HEK293T (cell line): ENCODE results near the gene CDK17.

Source experiments
- CTCF ChIA-PET: fragments of 350-600 bp; formaldehyde crosslinking; extraction: SDS; loops from one replicate; lab custom pipeline; 2021; ENCODE audit warnings: antibody characterized with exemption, inconsistent platforms; lab: Yijun Ruan, JAX
- POLR2A ChIA-PET: fragments of 350-600 bp; formaldehyde crosslinking; extraction: SDS; loops from one replicate; lab custom pipeline; 2020; ENCODE audit warnings: antibody characterized with exemption, inconsistent platforms; lab: Yijun Ruan, JAX
- DNase-seq: peaks from one replicate; pipeline ENCODE4 v3.0.0; 2012; ENCODE audit warnings: mixed read lengths; ENCODE audit errors: extremely low spot score
- ARNT ChIP-seq: fragments of 450-650 bp; IDR thresholded peaks from 2 replicates; pipeline ENCODE4 v1.6.1; 2017; ENCODE audit warnings: mild to moderate bottlenecking
- BHLHE40 ChIP-seq: fragments of 450-650 bp; IDR thresholded peaks from 2 replicates; pipeline ENCODE4 v1.6.1; 2016; ENCODE audit warnings: mild to moderate bottlenecking, moderate library complexity, borderline replicate concordance
- CTBP1 ChIP-seq: fragments of 450-650 bp; IDR thresholded peaks from 2 replicates; pipeline ENCODE4 v1.6.1; 2016; ENCODE audit warnings: borderline replicate concordance
- ELF4 ChIP-seq: fragments of 450-650 bp; IDR thresholded peaks from 2 replicates; pipeline ENCODE4 v1.6.1; 2017; ENCODE audit warnings: antibody characterized with exemption
- FOXA1 ChIP-seq: fragments of 450-650 bp; IDR thresholded peaks from 2 replicates; pipeline ENCODE4 v1.6.1; 2016; ENCODE audit warnings: mild to moderate bottlenecking
- FOXK2 ChIP-seq: fragments of 450-650 bp; IDR thresholded peaks from 2 replicates; pipeline ENCODE4 v1.6.1; 2016; ENCODE audit warnings: mild to moderate bottlenecking
- FOXM1 ChIP-seq: fragments of 450-650 bp; IDR thresholded peaks from 2 replicates; pipeline ENCODE4 v1.6.1; 2017; ENCODE audit warnings: mild to moderate bottlenecking, borderline replicate concordance
- HDGF ChIP-seq: fragments of 450-650 bp; IDR thresholded peaks from 2 replicates; pipeline ENCODE4 v1.6.1; 2017; ENCODE audit warnings: antibody characterized with exemption, borderline replicate concordance
- L3MBTL2 ChIP-seq: fragments of 450-650 bp; conservative IDR thresholded peaks from 2 replicates; pipeline ENCODE4 v1.6.1; 2016; ENCODE audit warnings: mild to moderate bottlenecking
- LEF1 ChIP-seq: fragments of 450-650 bp; IDR thresholded peaks from 2 replicates; pipeline ENCODE4 v1.6.1; 2017; ENCODE audit warnings: mild to moderate bottlenecking, borderline replicate concordance
- NFRKB ChIP-seq: fragments of 450-650 bp; IDR thresholded peaks from 2 replicates; pipeline ENCODE4 v1.6.1; 2016; ENCODE audit warnings: mild to moderate bottlenecking, moderate library complexity
- PKNOX1 ChIP-seq: fragments of 450-650 bp; IDR thresholded peaks from 2 replicates; pipeline ENCODE4 v1.6.1; 2016
- SP1 ChIP-seq: fragments of 450-650 bp; IDR thresholded peaks from 2 replicates; pipeline ENCODE4 v1.6.1; 2017
- SUZ12 ChIP-seq: fragments of 450-650 bp; IDR thresholded peaks from 2 replicates; pipeline ENCODE4 v1.6.1; 2016; ENCODE audit warnings: mild to moderate bottlenecking
- TARDBP ChIP-seq: fragments of 450-650 bp; IDR thresholded peaks from 2 replicates; pipeline ENCODE4 v1.6.1; 2016
- ZNF384 ChIP-seq: fragments of 450-650 bp; IDR thresholded peaks from 2 replicates; pipeline ENCODE4 v1.6.1; 2016

The CDK17 gene

DNA sequence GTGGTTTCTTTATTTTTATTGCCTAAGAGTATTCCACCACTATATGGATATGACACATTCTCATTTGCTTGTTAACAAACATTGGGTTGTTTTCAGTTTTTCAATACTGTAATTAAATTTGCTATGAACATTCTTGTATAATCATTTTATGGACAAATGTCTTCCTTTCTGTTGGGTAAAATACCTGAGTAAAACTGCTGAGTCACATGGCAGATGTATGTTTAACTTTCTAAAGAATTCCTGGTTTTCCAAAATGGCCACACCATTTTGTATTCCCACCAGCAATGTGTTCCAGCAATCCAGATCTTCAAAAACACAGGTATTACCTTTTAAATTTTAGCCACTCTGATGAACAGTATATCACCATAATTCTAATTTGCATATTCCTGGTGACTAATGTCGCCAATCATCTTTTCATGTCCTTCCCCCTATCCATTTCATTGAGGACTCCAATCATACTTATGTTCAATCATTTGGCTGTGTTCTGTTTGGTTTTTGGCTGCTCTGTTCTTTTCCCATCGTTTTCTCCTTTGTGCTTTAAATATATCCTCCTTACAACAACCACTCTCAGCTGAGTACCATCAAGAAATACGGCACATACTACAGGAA is 36.0 kb downstream of the CDK17 start:
- POLR2A ChIA-PET = no interaction called here
- TF ChIP-seq FOXM1 (no peak), ARNT (no peak), SP1 (no peak), LEF1 (no peak), SUZ12 (no peak), ZNF384 (no peak), L3MBTL2 (no peak), NFRKB (no peak), HDGF (no peak), ELF4 (no peak), FOXA1 (no peak), TARDBP (no peak), FOXK2 (no peak), CTBP1 (no peak), PKNOX1 (no peak), BHLHE40 (no peak)
- CTCF ChIA-PET = no interaction called here

DNA sequence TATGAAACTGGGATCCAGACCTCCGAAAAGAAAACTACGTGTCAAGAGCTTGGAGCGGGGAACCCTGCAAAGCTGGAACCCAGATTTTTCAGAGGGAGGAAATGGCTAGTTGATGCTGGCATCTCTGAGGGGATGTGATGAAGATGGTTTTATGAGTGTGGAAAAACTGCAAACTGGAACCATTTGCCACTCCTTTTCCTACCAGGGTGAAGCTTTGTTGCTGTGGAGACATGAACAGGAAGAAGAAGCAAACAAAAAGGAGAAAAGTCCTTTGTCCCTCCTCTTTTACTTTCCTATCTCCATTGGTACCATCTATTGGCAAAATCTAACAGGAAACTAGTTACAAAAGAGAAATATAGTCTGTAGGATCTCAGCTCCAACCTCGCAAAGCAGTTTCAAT is 39.2 kb downstream of the CDK17 start:
- no peak for DNase-seq
- ChIA-PET POLR2A (interaction anchor here (1.2 kb wide), 1 partner anchor 39 kb away, joined by 3 read pairs; the partner anchor contains the start of gene CDK17), CTCF (no interaction called here)
- TF ChIP-seq FOXA1 (no peak), ARNT (no peak), HDGF (no peak), ELF4 (no peak), SUZ12 (no peak), NFRKB (no peak), FOXM1 (no peak), L3MBTL2 (no peak), PKNOX1 (no peak), ZNF384 (no peak), BHLHE40 (no peak), FOXK2 (no peak), TARDBP (no peak), LEF1 (no peak), CTBP1 (no peak)

More for the DNA sequence above, 36.0 kb downstream of the CDK17 start:
- DNase-seq = no peak

GRCh38 chr12:96360550-96360949 is 39.7 kb downstream of the CDK17 start:
- CTCF ChIA-PET = no interaction called here
- no peak for DNase-seq
- TF ChIP-seq PKNOX1 (no peak), HDGF (no peak), SP1 (no peak), FOXA1 (no peak), SUZ12 (no peak), BHLHE40 (no peak), ARNT (no peak), FOXK2 (no peak), LEF1 (no peak), NFRKB (no peak), FOXM1 (no peak), ELF4 (no peak), TARDBP (no peak), CTBP1 (no peak), ZNF384 (no peak), L3MBTL2 (no peak)
- POLR2A ChIA-PET = interaction anchor here (1.2 kb wide), 1 partner anchor 40 kb away, joined by 3 read pairs; the partner anchor contains the start of gene CDK17

DNA sequence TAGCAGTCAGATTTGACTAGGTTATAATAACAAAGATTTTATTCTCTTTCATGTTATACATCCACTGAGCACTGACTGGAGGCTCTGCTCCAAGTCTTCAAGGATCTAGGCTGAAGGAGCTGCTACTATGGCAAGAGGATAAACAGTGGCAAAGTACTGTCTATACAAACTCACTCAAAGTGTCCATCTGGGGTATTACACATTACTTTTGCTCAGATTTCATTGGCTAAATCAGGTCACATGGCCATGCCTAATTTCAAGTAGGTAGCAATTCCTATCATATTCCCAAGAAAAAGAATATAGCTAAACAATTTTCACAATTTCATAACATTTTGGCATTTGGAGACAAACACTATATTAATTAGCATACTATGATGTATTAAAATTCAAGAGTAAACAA is 40.9 kb downstream of the CDK17 start:
- POLR2A ChIA-PET = no interaction called here
- peak; percentile 19 for DNase-seq
- TF ChIP-seq FOXK2 (no peak), LEF1 (no peak), ELF4 (no peak), BHLHE40 (no peak), CTBP1 (no peak), SP1 (no peak), ARNT (no peak)
- CTCF ChIA-PET = no interaction called here

DNA sequence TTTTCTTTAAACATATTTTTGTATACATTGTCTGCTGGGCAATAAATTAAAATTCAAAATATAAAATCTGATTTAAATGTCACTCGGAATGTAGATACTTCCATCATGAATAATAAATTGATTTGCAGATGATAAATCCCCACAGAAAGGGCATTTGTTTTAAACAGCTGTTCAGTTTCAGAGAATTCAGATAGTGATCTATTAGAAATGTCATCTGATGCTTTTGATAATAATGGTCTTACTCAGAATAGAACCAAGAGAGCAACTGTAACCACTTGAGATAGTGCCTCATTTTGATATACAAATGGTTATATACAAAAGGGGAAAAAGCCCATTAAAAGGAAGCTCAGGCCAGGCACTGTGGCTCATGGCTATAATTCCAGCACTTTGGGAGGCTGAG is 43.4 kb downstream of the CDK17 start:
- CTCF ChIA-PET = interaction anchor here (0.7 kb wide), 1 partner anchor 282 kb away, joined by 5 read pairs; no protein-coding TSS in a partner anchor
- TF ChIP-seq CTBP1 (no peak), L3MBTL2 (no peak)
- POLR2A ChIA-PET = no interaction called here

GRCh38 chr12:96354844-96355534 is 45.2 kb downstream of the CDK17 start:
- TF ChIP-seq FOXA1 = no peak
- no peak for TF ChIP-seq BHLHE40
- TF ChIP-seq SP1 = no peak
- no peak for TF ChIP-seq LEF1
- TF ChIP-seq ELF4 = no peak
- TF ChIP-seq FOXK2 = no peak
- TF ChIP-seq L3MBTL2 = no peak
- TF ChIP-seq PKNOX1 = peak; percentile 69
- TF ChIP-seq TARDBP = no peak
- TF ChIP-seq SUZ12 = no peak
- TF ChIP-seq ZNF384 = peak; percentile 72
- no peak for TF ChIP-seq NFRKB
- no peak for TF ChIP-seq HDGF
- ChIA-PET CTCF (no interaction called here), POLR2A (no interaction called here)
- no peak for DNase-seq

More for the DNA sequence above, 43.4 kb downstream of the CDK17 start:
- no peak for DNase-seq
